ENCODE data around the gene SLC22A7. TPM values are rescaled to one million over a fixed set of nuclear protein-coding genes. Genes with fewer than 3 reads are reported as not detected.

SLC22A7 gene
- total and polyA plus RNA-seq, 2 donors (not counting 1 experiment from before 2014, with no cell fraction given) = not detected

DNA sequence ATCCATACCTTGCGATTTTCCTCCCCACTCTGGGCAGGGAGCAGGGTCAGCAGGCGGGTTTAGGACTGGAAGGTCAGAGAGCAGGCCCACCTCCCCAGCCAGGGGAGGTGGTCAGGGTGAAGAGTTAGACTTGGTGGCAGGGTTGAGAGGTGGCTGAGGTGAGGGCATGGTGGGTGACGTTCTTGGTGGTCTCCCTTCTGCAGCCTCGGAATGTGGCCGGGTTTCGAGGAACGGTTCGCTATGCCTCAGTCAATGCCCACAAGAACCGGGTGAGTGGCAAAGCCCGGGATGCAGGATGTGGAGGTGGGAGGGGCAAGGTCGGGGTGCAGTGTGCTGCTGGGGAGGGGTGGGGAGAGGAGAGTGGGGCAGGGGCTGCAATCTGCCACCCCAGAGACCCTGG is 43.2 kb upstream of the SLC22A7 start:
- intact Hi-C loops (cut with micrococcal nuclease) = no loop called here
- Histone ChIP-seq H3K27ac (ENCODE audit: low read length in 2 of 2) (no peak overlapping the region), H3K4me2 (replicated peaks; ENCODE audit: low read depth, low read length, poor library complexity, severe bottlenecking) (no peak overlapping the region), H3K27me3 (replicated peaks in 1 of 4; ENCODE audit: control extremely low read depth in 1 of 4, control insufficient read depth in 3 of 4, insufficient read depth in 4 of 4, low read length in 3 of 4) (peaks cover 0 to 49% (median 14%) of the 10 kb centered on the region in 4 experiments), H3K4me1 (ENCODE audit: control insufficient read depth in 2 of 2, insufficient read depth in 2 of 2, low read length in 2 of 2) (no peaks in the 10 kb centered on the region), H3K9me3 (ENCODE audit: control extremely low read depth in 1 of 3, control insufficient read depth in 2 of 3, insufficient read depth in 1 of 3, low read length in 2 of 3) (peaks cover 0 to 7% (median 0%) of the 10 kb centered on the region in 3 donors), H4K20me1 (ENCODE audit: control insufficient read depth, insufficient read depth, low read length, poor library complexity, severe bottlenecking) (no peaks in the 10 kb centered on the region), H3K36me3 (replicated peaks in 1 of 2; ENCODE audit: control extremely low read depth in 1 of 2, control insufficient read depth in 1 of 2, extremely low read depth in 1 of 2, insufficient read depth in 2 of 2, low read length in 1 of 2) (no peaks in the 10 kb centered on the region), H3K9ac (ENCODE audit: low read length) (no peak overlapping the region), H2AFZ (ENCODE audit: insufficient read depth, low read depth, low read length, poor library complexity, severe bottlenecking) (no peak overlapping the region), H3K79me2 (ENCODE audit: control insufficient read depth, insufficient read depth, low read length) (no peaks in the 10 kb centered on the region), H3K4me3 (ENCODE audit: control extremely low read depth in 1 of 5, extremely low read depth in 1 of 5, insufficient read depth in 1 of 5, low read depth in 2 of 5, low read length in 4 of 5) (no peak overlapping the region)
- POLR2A ChIA-PET = no interaction called here
- H3K27me3 Mint-ChIP-seq = peaks cover 45% of the 10 kb centered on the region
- DNase-seq (no peak), ATAC-seq (ENCODE audit: low read depth) (no peak)
- WGBS (ENCODE audit: insufficient coverage) = 90% methylated on average over 4 of the region's 11 CpGs
- TF ChIP-seq EZH2 (IDR thresholded peaks at IDR 0.05; ENCODE audit: borderline replicate concordance, insufficient read depth, low read depth, low read length, poor library complexity, severe bottlenecking) = no peak
- TF ChIP-seq, protein P1, sequence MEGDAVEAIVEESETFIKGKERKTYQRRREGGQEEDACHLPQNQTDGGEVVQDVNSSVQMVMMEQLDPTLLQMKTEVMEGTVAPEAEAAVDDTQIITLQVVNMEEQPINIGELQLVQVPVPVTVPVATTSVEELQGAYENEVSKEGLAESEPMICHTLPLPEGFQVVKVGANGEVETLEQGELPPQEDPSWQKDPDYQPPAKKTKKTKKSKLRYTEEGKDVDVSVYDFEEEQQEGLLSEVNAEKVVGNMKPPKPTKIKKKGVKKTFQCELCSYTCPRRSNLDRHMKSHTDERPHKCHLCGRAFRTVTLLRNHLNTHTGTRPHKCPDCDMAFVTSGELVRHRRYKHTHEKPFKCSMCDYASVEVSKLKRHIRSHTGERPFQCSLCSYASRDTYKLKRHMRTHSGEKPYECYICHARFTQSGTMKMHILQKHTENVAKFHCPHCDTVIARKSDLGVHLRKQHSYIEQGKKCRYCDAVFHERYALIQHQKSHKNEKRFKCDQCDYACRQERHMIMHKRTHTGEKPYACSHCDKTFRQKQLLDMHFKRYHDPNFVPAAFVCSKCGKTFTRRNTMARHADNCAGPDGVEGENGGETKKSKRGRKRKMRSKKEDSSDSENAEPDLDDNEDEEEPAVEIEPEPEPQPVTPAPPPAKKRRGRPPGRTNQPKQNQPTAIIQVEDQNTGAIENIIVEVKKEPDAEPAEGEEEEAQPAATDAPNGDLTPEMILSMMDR (IDR thresholded peaks at IDR 0.05) = no peak
- no peaks in the 10 kb centered on the region for H3K9me3 Mint-ChIP-seq (ENCODE audit: insufficient read depth)
- no peak overlapping the region for H3K4me3 Mint-ChIP-seq
- CTCF ChIA-PET = interaction anchor here (1.2 kb wide), 1 partner anchor 8 kb away, joined by 3 read pairs; no protein-coding TSS in a partner anchor
- peaks cover 6% of the 10 kb centered on the region for H3K4me1 Mint-ChIP-seq
- H3K27ac Mint-ChIP-seq = no peak overlapping the region

DNA sequence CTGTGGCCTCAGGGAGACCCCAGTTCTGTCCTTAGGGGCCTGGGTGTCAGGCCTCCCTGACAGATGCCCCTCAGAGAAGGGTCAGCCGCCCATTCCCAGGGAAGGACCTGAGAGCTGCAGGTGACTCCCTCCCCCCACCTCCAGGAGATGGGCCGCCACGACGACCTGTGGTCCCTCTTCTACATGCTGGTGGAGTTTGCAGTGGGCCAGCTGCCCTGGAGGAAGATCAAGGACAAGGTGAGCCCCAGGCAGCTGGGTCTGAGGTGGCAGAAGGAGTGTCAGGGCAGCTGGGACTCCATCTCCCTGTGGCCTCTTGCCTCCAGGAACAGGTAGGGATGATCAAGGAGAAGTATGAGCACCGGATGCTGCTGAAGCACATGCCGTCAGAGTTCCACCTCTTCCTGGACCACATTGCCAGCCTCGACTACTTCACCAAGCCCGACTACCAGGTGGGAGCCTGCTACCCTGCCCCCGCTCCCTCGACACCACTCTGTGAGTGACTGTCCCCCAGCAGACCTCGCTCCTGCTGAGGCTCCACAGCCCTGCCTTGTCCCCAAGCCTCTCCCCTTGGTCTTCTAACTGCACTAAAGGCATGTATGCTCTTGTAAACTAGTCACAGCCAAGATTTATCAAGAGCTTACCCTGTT is 42.5 kb upstream of the SLC22A7 start:
- H3K27me3 Mint-ChIP-seq = peaks cover 45% of the 10 kb centered on the region

More for the DNA sequence above, 42.5 kb upstream of the SLC22A7 start:
- no peaks in the 10 kb centered on the region for H3K36me3 ChIP-seq (replicated peaks in 1 of 2; ENCODE audit: control extremely low read depth in 1 of 2, control insufficient read depth in 1 of 2, extremely low read depth in 1 of 2, insufficient read depth in 2 of 2, low read length in 1 of 2)
- intact Hi-C loops (cut with micrococcal nuclease) = no loop called here
- peaks cover 6% of the 10 kb centered on the region for H3K4me1 Mint-ChIP-seq
- ChIA-PET POLR2A (interaction anchor here (0.5 kb wide), 1 partner anchor 1221 kb away, joined by 3 read pairs; no protein-coding TSS in a partner anchor), CTCF (interaction anchor here (0.6 to 1.3 kb wide), 7 partner anchors 9 to 168 kb away, joined by 3 to 5 read pairs (median 3); partner anchors contain the start of genes CRIP3 and DNPH1)
- no peak overlapping the region for H3K27ac ChIP-seq (ENCODE audit: low read length in 2 of 2)
- H3K4me2 ChIP-seq (replicated peaks; ENCODE audit: low read depth, low read length, poor library complexity, severe bottlenecking) = no peak overlapping the region
- no peak overlapping the region for H3K9ac ChIP-seq (ENCODE audit: low read length)
- H2AFZ ChIP-seq (ENCODE audit: insufficient read depth, low read depth, low read length, poor library complexity, severe bottlenecking) = no peak overlapping the region
- peaks cover 0 to 44% (median 14%) of the 10 kb centered on the region in 4 experiments for H3K27me3 ChIP-seq (replicated peaks in 1 of 4; ENCODE audit: control extremely low read depth in 1 of 4, control insufficient read depth in 3 of 4, insufficient read depth in 4 of 4, low read length in 3 of 4)
- ATAC-seq (ENCODE audit: low read depth) = no peak
- DNase-seq = no peak
- H3K9me3 ChIP-seq (ENCODE audit: control extremely low read depth in 1 of 3, control insufficient read depth in 2 of 3, insufficient read depth in 1 of 3, low read length in 2 of 3) = peaks cover 0 to 7% (median 0%) of the 10 kb centered on the region in 3 donors
- H3K9me3 Mint-ChIP-seq (ENCODE audit: insufficient read depth) = no peaks in the 10 kb centered on the region
- H3K27ac Mint-ChIP-seq = no peak overlapping the region
- H3K4me1 ChIP-seq (ENCODE audit: control insufficient read depth in 2 of 2, insufficient read depth in 2 of 2, low read length in 2 of 2) = no peaks in the 10 kb centered on the region
- no peaks in the 10 kb centered on the region for H4K20me1 ChIP-seq (ENCODE audit: control insufficient read depth, insufficient read depth, low read length, poor library complexity, severe bottlenecking)
- WGBS (ENCODE audit: insufficient coverage) = 88% methylated on average over 8 of the region's 11 CpGs
- H3K4me3 ChIP-seq (ENCODE audit: control extremely low read depth in 1 of 5, extremely low read depth in 1 of 5, insufficient read depth in 1 of 5, low read depth in 2 of 5, low read length in 4 of 5) = no peak overlapping the region
- H3K4me3 Mint-ChIP-seq = no peak overlapping the region
- TF ChIP-seq EZH2 (IDR thresholded peaks at IDR 0.05; ENCODE audit: borderline replicate concordance, insufficient read depth, low read depth, low read length, poor library complexity, severe bottlenecking) = no peak
- TF ChIP-seq, protein P1 (IDR thresholded peaks at IDR 0.05) = no peak
- no peaks in the 10 kb centered on the region for H3K79me2 ChIP-seq (ENCODE audit: control insufficient read depth, insufficient read depth, low read length)

All from B cell (primary cell).